GM18499 (cell line): ENCODE measurements around the gene GLRA3.
"Not testable (repeated sequence)": the region's sequence is repeated elsewhere in the genome, so short reads cannot be mapped to it uniquely, and the experiment has no call there.

Source experiments
- ATAC-seq: cut with Tn5 transposase; IDR thresholded peaks from one replicate; pipeline ENCODE4 v1.9.1; 2021; ENCODE audit warnings: moderate number of reproducible peaks; ENCODE audit not compliant: insufficient read depth, unreplicated experiment

GLRA3 gene

DNA sequence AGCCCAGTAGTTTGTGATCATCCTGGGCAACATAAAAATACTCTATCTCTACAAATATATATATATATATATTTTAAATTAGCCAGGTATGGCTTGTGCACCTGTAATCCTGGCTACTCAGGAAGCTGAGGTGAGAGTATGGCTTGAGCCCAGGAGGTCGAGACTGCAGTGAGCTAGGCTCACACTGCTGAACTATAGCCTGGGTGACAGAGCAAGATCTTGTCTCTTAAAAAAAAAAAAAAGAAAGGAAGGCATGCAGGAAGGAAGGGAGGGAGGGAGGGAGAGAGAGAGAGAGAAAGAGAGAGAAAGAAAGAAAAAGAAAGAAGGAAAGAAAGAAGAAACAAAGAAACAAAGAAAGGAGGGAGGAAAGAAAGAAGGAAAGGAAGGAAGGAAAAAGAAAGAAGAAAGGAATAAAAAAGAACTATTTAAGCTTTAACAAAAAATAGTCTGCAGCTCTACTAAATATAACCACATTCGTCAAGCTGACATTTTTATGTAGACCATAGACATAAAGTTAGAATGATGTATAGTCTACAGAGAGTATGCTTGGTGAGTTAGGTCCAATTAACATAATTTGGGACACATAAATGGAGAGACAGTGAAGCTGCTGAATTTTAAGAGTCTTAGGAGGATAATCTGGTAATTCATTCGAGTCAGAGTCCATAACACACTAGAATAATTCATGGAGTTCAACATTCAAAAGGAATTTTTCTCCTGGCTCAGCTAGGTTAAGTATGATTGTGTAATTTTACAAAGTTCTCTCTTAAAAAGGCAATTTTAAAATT is 111.9 kb downstream of the GLRA3 start:
- ATAC-seq, result no peak

DNA sequence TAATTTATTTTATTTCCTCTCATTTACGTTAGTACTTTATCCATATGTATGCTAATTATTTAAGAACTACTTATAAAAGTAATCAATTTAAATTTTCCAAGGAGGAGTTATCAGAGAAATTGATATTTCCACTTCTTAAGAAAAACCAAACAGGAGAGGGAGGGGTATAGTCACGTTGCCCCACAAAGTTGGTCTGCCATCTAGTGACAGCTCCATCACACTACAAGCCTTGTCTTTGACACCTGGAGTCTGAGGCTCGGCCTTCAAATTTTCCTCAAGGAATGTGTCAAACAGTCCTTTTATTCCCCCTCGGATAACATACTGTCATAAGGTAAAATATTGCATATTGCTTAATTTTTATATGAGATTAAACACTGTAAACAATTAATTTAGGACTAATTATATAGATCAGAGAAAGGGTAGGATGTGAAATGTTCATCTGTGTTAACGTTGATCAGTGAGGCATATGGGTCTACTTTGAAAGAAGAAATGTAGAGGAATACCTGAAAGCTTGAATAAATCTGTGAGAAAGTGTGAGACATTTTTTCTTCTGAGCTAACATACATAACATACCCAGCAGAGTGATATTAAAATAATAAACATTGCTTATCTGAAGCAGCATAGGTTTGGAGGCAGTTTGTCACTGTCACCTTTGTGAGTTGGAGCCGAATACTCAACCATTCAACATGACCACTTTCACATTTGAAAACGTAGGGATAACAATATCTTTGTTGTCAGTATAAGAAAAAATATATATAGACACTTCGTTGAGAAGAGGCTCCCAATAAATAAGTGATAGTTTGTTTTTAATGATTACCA is 114.4 kb downstream of the GLRA3 start:
- peak; percentile 79 for ATAC-seq

DNA sequence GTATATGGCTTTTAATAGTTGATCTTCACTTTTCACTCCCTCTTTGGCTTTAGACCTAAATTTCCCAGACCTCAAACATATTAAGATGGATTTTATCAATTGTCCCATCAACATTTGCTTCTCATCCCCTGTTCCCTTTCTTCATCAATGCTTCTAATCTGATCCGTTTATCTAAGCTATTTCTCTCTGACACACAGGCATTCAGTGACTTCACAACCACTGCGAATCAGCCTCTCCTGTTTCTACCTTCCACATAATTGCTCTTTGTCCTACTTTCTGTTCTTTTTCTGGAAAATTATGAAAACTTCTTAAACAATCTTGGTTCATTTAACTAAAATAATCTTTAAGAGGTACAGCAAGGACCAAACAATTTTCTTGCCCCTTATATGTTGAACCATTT is 115.2 kb downstream of the GLRA3 start:
- ATAC-seq, result no peak

DNA sequence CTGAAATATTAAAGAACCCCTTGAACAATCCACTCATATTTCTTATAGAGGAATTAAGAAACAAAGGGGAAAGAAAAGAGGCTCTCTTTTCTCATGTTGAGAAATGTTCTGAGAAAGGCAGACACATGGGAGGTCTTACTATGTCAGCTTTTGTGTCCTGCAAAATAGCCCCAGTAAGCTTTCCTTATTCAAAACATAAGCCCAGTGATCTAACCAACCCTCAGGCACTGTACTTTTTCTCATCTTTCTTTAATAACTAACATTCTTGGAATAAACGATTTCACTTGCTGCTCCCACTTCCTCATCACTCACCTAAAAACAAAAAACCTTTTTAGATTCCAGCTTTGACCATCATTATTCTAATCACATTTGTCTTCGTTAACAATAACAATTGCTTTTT is 115.9 kb downstream of the GLRA3 start:
- ATAC-seq, result no peak

DNA sequence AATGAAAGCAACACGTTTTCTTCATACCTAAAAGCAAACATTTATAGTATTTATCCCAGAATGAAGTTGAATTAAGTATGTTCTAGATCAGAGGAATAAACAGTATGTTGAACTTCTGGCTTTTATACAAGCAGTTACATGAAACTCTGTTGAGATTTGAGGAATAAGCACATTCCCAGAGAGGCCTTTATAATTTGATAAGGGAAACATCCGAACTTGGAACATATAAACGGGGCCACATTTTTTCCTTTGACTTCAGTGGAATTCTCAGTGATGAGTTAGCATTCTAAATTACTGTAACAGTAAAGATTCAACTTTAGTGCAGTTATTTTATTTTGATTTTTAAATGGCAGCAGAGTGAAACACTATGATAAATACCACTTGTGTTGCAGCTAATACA is 119.5 kb downstream of the GLRA3 start:
- ATAC-seq, result no peak

DNA sequence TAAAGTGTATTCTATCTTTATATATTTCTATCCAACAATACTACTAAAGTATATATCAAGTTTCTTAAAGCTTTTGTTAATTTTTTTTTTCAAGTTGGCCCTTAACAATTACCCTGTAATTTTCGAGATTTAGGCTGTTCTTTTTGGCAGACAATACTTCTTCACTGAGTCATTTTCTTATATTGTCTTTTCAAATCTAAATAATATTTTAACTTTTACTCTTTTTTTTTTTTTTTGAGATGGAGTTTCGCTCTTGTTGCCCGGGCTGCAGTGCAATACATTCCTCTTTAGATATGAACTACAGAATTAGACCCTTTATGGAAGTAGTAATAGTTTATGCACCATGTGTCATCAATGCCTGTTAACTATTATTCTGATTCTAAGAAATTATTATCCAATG is 120.7 kb downstream of the GLRA3 start:
- ATAC-seq, result no peak

DNA sequence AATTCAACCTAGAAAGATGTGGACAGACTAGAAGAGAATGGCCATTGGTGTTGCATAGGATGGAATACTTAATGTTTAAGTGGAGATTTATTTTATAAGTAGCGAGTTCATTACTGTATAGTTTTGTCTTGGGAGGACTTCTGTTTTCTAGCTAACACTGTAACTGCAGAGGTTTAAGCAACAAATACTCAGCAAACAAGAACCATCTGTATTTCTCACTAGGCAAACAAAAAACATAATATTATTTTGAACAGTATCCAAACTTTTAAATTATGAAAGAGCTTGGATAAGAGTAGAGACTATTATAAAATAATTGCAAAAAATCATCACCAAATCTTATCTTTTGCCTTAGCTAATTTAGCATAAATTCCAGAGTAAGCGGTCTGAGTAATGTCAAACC is 121.1 kb downstream of the GLRA3 start:
- no peak for ATAC-seq

DNA sequence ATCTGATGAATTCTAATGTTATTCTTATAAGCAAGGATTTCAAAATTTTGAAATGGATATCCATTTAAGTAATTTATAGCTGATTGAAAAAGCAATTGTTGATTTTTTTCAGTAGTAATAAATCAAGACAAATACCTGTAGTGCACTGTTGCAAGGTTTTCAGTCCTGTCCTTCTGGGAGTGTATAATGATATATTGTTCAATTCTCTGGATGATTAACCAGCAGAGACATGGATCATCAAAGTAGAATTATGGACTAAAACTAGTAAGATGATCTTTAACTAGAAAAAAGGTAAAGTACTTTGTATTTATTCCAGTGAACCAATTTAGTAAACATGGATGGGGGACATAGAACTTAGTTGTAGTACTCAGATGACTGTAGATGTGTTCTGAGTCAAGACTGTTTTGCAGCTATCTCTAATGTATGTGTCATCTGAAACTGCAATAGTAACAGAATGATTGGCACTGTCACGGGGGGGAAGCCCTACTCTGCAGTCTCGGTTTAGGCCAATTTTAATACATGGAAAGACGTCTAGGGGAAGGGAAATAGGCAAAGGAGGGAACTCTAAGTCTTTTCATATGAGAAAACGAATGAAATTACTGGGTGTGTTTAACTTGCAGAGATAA is 121.9 kb downstream of the GLRA3 start:
- ATAC-seq, result peak; percentile 99

DNA sequence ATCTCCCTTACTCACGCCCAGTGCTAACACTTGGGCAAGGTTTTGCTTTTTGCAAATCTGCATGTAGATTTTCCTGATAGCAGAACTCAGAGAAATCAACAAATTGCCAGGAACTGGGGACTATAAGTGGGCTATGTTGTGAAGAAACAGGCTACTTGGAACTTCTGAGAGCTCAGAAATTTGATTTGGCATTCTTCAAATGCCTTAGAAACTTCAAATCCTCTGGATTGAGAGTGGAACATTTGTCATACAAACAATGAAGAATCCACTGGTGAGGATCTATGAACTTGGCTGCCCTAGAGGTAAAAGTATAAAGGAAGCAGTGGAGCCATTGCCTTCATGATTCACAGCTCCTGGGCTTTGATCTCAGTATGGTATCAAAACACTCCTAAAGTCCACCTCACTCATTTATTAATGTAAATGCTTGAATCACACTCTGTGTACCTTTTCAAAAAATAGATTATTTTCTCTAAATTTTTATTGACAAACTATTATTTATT is 126.0 kb downstream of the GLRA3 start:
- no peak for ATAC-seq

DNA sequence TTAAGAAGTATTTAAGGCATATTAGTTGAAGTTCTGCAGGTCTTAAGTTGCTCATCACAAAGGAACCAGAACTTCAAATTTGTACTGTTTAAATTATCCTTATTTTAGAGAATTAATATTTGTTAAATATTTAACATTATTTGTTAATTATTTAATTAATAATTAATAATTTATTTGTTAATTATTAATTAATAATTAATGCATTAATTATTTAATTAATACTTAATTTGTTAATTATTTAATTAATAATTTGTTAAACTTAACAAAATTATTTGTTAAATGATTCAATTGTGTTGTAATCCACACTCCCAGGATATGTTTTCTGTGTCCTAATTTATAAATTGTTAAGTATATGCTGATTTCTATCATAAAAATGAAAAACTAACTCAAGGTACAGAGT is 129.4 kb downstream of the GLRA3 start:
- no peak for ATAC-seq

DNA sequence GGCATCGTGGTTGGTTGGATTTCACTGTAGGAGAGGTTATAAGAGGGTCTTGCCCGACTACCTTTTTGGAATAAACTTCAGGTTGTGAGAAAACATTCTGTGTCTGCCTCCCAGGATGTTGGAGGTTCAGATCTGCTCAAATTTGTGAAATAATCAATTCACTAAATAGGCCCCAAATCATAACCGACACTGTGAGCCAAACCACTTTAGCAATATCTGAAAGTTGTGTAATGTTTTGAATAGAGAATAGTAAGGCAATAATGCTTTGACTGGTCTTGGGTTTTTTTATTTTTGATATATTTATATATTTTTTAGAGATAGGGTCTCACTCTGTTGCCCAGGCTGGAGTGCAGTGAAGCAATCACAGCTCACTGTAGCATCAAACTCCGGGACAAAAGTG is 131.2 kb downstream of the GLRA3 start:
- ATAC-seq, result no peak

DNA sequence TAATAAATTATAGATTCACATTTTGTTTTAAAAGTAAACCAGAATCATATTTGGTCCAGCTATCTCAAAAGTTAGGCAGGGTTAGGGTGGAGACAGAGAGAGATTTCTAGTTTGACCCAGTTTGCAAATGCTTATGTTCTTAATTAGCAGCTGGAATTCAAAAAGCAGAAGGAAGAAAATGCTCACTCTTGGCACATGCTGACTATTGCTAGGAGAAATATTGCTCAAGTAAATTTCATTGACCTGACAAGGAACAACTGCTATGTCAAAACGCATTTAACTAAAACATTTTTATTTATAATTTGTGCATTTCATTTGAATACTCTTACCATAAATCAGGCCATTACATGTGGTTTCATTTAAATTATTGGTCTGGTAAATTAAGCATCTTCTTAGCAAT is 131.8 kb downstream of the GLRA3 start:
- ATAC-seq, result no peak

DNA sequence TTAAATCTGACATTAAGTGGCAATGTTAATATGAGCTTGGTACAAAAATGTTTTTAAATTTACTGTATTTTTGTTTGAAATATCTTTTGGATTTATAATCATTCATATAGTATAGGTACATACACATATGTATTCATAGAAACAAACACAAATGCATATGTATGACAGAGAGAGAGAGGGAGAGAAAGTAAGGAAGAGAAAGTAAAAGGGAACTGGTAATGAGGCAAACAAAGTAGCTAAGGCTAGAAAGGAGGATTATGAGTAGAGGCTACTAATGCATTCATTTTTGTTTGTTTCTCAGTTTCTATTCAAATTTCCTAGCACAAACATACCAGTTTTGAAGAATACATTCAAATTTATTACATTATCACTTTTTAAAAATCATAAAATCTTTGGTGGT is 132.4 kb downstream of the GLRA3 start:
- no peak for ATAC-seq

DNA sequence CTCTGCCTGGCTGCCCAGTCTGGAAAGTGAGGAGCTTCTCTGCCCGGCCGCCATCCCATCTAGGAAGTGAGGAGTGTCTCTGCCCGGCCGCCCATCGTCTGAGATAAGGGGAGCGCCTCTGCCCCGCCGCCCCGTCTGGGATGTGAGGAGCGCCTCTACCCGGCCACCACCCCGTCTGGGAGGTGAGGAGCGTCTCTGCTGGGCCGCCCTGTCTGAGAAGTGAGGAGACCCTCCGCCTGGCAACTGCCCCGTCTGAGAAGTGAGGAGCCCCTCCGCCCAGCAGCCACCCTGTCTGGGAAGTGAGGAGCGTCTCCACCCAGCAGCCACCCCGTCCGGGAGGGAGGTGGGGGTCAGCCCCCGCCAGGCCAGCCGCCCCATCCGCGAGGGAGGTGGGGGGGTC is 137.2 kb downstream of the GLRA3 start:
- not testable (repeated sequence) for ATAC-seq

DNA sequence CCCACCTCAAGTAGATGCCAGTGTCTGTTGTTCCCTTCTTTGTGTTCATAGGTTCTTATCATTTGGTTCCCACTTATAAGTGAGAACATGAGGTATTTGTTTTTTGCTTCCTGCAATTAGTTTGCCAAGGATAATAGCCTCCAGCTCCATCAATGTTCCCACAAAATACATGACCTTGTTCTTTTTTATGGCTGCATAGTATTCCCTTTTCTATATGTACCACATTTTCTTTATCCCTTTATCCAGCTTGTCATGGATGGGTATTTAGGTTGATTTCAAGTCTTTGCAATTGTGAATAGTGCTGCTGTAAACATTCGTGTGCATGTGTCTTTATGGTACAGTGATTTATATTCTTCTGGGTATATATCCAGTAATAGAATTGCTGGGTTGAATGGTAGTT is 138.4 kb downstream of the GLRA3 start:
- no peak for ATAC-seq

DNA sequence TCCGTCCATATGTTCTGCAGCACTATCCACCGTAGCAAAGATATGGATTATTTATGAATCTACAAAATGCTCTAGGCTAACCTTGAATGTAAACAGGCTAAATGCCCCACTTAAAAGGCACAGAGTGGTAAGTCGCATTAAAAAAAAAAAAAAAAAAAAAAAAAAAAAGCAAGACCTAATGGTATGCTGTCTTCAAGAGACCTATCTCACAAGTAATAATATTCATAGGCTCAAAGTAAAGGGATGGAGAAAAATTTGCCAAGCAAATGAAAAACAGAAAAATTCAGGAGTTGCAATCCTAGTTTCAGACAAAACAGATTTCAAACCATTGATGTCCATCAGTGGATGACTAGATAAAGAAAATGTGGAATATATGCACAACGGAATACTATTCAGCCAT is 139.4 kb downstream of the GLRA3 start:
- no peak for ATAC-seq

DNA sequence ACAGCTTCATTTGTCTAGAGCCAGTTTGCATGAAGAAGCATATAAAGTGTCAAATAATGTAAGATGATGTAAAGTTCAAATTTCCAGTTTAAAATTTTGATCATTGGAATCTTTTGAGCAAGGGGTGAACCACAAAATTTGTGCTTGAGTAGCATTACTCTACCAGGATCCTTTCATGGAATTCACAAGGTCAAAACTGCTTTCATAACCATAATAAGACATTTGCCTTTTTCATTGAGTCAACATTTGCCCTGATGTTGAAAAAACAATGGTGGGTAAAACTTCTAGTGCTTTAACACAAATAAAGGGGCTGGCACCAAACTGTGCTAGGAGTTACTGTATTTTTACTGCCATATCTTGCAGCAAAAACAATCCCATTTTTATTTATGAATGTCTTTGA is 142.2 kb downstream of the GLRA3 start:
- ATAC-seq, result no peak

DNA sequence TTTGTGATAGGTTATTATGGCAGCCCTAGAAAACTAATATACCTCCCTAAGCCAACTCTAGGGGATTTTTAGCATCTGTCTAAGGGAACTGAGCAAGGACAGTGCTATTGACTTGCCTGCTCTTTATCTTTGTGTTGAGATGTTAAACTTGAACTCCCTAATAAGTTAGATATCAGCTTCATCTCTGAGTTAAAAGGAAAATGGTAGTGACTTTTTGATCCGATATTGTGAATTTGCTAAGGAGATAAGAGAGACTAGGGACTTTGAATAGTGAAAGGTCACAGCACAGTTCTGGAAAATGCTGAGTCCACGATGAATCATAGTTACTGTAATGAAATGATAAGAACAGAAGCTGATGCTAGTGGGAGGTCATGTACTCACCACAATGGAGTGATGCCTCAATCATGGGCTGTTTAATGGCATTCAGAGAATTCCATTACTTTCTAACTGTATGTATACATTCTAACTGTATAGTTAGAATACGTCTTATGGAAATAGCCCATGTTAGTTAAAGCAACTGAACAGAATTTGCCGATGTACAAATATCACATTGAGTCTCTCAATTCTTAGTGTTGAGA is 147.2 kb downstream of the GLRA3 start:
- ATAC-seq, result no peak

DNA sequence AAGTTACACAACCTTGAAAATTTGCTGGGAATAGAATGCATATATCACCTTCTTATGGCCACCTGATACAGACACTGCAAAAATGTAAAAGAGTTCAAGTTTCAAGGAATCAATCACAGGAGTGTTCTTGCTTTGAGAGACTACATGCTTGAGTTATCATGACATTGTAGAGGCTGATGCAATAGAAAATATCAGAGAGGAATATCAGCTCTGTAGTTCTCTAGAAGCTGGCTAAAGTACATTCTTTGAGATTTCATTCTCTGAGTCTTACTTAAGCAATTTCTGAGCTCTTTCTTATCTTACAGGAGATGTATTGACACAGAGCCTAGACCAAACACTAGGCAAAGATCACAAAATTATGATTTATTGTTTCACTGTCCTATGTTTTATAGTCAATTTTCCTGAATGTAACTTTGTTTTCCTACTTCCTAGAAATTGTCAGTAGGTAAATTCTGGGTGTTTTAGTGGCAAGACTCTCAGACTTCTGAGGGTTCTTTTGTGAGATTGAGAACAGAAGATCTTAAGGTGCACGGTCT is 154.7 kb downstream of the GLRA3 start:
- ATAC-seq, result no peak

DNA sequence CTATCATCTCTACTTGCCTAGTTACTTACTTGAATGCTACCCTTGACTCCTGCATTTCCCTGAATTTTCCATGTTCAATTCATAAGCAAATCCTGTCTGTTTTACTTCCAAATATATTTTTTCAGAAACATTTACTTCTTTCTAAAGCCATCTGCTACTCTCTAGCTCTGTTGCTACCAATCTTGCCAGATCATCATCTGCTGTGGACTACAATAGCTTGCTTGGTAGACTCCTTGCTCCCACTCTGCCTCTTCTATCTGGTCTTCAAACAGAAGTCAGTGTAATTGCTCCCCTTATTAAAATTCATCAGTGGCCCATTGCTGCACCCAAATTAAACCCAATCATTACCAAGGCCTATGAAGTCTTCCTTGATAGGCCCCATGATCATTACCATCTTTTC is 155.2 kb downstream of the GLRA3 start:
- no peak for ATAC-seq

DNA sequence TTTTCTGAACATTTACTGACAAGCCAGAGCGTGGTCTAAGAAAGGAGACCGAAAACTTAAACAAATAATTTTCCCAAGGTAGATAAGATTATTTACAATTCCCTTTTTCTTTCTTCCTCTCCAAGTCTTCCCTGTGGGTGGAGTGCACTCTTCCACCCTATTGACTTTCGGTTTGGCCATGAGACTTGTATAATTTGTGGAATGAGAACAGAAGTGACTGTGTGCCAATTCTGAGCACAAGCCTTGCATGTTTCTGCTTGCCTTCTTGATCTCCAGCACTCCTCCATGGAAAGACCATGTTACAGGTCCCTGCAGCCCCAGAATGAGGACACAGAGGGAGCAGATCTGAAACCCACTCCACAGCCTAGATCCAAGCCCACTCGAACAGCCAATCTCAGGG is 156.8 kb downstream of the GLRA3 start:
- no peak for ATAC-seq
